CD4-positive, alpha-beta T cell treated with Interleukin-17A for 4 hours (primary cell): ENCODE data around the gene PIGR.

Experiments
- DNase-seq: peaks from one replicate; pipeline ENCODE4 v3.0.0-alpha.2; 2020; ENCODE audit warnings: mixed read lengths

Gene PIGR

GRCh38 chr1:206887701-206888100 lies 58.6 kb downstream of the PIGR start:
- DNase-seq: no peak

- no peak for DNase-seq
Measured at GRCh38 chr1:206886831-206887230, 59.4 kb downstream of the PIGR start.

- no peak for DNase-seq
Measured at GRCh38 chr1:206885341-206886060, 60.8 kb downstream of the PIGR start.

GRCh38 chr1:206883876-206884275 lies 62.4 kb downstream of the PIGR start:
- DNase-seq: no peak

GRCh38 chr1:206883160-206883559 lies 63.1 kb downstream of the PIGR start:
- no peak for DNase-seq

GRCh38 chr1:206882555-206882954 lies 63.7 kb downstream of the PIGR start:
- DNase-seq: no peak

GRCh38 chr1:206880314-206880713 lies 66.0 kb downstream of the PIGR start:
- DNase-seq: no peak
